NCI-H2081 (cell line): ENCODE data around the gene ZNF423.

ENCODE experiments used
- DNase-seq, 2 experiments: peaks; one replicate each; lab custom pipeline; 2025; lab: John Stamatoyannopoulos, UW

The ZNF423 gene

DNA sequence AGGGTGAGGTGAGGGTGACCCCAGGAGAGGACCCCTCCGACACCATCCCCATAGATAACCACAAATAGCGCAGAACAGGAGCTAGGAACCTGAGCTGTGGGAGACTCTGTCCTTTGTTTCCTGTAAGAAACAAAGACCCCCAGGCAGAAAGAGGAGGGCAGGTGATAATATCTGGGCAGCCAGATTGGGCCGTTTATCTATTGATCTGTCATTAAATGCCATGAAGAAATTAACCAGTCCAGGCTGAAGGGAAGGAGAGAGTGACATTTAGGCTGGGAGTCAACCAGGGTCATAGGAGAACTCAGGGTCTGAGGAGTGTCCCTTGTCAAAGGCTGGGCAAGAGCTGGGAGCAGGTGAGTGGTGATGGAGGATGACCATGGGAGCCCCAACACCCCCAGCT, 324.5 kb downstream of the ZNF423 start:
- DNase-seq: no peak

DNA sequence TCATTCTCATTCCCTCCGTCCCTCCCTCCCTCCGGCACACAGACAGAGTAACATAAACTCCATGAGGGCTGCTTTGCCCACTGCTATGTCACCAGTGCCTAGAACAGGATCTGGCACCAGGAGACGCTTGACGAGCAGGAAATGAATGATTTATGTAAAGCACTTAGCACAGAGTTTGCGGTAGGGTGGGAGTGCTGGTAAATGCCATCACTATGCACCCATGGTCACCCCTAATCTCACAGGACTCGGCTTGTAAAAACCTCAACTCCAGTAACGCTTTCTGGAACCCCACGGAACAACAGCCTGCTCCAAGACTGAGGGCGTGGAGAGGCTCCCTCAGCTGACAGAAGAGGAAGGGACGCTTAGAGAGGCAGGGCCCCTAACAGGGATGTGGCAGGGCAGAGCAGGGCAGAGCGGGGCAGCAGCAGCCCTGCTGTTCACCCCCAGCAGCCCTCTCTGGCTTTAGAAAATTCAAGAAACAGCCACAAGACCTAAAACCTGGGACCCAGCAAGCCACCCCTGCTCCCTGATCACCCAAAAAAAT, 325.4 kb downstream of the ZNF423 start:
- no peak for DNase-seq

DNA sequence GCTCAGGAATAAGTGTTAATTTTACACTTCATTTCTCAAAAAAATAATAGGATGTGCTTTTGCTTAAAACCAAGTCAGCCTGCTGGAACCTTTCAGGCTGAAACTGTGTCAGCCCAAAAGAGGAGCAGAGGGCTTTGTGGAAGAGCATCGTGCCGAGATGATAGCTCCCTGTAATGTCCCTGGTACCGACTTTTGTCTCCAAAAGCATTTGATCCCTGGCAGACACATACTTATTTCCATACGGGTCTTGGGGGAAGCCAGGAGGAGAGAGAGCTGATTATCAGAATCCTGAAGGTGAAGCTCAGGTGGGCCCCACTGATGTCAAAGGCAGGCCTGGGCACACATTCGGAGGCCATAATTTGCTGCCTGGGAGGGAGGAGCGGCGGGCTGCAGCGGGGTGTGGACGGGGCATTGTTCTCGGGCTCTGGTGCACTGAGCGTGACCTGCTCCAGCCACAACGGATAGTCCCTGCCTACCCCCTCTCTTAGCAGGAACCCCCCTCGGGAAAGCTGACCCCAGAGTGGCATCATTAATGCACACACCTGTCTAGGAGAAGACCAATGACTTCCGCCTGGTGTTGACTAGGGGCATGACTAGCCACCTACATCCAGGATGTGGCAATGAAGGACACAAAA, 326.4 kb downstream of the ZNF423 start:
- no peak for DNase-seq

DNA sequence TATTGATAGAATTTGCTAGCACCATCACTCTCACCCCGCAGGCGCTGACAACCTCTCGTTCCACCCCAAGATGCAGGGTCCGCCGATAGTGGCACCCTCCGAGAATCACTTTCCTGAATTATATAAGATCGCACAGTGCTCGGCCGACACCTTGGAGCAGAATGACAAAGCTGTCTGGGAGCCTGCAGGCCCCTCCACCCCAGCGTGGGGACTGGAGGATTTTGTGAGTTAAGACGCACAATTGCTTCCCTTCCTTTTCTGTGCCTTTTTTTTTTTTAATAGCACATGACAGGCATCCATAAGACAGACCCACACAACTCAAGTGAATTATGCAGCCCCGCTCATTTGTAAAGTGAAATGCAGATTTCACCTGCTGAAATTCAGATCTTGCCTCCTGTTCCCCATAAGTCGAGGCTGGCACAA, 327.0 kb downstream of the ZNF423 start:
- no peak for DNase-seq

DNA sequence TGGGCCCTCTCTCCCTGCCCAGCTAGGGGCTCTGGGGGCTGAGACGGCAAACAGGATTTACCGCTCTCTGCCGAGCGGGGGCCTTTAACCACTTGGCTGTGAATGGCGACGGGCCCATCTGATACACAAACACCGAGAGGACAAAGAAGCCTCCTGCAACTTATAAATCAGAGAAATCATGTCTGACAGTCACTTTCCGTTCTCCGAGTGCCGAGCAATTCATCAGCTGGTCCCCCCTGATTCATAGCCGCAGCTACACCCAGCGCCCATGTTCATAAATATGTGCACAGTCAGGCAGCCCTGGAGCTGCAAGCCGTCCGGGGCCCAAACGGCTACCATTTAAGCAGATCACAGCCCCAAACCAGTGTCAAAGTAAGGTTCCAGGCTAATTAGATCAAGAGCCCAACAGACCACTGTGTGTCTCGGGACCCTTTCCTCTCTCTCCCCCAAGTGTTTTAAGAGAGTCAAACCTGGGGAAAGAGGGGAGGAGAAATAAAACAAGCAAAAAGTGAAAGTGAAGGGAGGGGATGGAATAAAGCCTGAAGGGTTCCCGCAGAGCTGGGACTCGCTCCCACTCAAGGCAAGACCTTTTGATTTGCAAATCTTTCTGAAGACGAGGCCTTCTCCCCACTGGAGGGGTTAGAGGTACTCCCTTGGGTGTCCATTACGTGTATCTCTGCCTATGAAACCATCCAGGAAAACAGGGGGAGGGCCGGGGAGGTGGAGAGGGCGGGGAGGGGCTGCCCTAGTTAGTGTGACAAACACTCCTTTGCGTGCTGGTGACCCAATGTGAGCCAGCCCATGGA, 327.6 kb downstream of the ZNF423 start:
- DNase-seq: no peak

DNA sequence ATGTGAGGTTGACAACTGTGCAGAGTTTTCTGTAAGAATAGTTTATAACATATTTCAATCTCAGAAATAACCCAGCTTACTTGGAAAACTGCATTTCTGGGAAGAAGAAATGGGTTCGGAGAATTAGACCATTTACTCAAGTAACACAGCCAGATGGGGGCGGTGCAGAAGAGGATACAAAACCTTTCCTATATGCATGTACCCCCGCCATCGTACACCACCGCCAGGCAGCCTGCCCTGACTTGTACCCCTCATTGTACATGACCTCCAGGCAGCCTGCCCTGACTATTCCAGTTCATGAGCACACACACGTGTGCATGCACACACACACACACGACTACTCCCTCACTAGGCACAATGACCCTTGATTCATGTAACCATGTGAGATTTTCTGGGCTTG, 328.3 kb downstream of the ZNF423 start:
- DNase-seq: no peak

DNA sequence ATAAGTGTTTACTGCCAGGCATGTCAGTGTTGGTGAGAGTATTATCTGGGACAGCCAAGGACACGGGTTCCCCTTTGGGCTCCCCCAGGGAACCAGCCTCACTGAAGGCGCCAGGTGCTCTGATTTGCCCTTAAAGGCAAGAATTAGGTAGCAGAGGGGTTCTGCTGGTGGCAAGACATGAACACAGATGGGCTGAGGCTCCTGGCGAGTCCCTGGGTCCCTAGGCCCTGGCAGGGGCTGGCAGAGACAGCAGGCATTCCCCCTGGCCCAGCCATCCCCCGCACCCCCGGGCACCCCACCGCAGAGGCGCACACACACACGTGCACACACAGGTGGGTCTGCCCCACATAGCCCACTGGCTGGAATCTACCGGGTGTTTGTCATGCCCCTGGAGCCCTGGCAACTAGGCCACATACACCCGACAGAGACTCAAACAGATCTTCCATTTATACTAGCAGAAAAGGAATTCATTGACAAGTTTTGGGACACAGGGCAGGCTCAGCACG, 329.0 kb downstream of the ZNF423 start:
- DNase-seq: no peak

DNA sequence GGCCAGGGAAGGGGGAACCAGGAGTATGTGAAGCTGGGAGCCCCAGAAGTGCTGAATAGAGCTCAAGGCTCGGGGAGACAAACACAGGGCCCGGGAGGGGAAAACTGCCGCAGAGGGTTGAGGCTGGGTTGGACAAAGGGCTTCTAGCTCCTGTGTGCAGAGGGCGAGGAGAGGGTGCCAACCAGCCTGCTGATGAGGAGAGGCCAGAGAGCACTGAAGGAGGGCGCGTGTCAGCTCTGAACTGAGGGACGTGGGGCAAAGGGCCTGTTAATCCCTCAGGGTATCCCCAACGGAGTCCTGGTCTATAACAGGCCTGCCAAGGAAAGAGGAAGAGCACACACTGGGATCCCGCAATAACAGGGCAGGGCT, 331.0 kb downstream of the ZNF423 start:
- no peak for DNase-seq

DNA sequence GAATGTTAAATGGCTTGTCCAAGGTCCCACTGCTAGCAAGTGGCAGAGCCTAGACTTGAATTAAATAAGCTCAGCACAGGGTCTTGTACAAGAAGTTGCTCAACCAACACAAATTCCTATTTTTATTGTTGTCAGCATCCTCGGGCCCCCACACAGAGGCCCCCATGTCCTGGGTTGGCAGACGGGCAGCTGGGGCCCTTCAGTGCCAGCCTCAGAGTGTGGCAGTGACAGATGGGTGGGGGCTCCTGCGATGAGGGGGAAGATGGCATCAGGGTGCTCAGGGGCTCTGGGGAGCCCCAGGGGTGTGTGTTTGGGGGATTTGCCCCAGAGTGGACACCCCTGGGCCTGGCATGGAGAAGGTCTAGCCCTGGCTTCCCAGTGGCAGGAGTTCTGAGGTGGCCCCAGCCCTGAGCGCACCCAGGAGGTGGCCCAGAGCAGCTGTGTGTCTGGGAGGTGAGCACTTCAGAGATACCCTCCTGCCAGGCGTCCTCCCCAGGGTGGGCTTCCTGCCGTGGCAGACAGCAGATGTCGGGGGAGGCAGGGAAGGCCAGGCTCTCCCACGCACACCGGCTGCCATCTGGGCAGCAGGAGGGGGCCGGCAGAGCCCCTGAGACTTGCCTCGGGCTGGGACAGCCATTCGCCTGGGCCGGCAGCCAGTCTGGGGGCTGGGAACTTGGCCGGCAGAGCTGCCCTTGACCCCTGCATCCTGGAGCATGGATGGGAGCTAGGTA, 331.5 kb downstream of the ZNF423 start:
- no peak for DNase-seq

DNA sequence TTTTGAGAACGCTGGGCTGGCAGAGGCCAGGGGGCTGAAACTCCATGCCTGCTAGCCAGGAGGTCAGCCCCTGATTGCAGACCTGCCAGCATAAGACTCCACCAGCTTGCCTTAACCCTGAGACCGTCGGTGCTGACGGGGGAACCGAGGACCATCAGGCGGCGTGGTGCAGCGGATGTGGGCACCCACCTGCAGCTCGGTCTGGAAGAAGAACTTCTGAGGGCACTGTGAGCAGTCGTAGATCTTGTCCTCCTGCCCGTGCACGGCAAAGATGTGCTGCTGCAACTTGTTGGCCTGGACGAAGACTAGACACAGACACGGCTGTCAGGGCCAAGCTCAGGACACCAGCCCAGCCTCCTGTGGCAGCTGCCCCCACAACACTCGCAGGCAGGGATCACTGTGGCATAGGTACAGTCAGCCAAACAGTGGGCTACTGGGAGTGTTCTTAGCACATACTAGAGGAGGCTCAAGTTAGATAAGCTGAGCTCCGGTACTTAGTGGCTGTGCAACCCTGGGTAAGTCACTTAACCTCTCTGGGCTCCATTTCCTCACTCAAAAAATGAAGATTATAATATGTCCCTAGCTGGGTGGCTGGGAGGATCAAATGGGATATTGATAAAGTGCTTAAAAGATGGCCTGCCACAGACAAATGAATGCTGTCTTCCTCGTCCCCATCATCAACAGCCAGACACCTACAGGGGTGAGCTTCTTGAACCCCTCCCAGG, 332.3 kb downstream of the ZNF423 start:
- DNase-seq: no peak

DNA sequence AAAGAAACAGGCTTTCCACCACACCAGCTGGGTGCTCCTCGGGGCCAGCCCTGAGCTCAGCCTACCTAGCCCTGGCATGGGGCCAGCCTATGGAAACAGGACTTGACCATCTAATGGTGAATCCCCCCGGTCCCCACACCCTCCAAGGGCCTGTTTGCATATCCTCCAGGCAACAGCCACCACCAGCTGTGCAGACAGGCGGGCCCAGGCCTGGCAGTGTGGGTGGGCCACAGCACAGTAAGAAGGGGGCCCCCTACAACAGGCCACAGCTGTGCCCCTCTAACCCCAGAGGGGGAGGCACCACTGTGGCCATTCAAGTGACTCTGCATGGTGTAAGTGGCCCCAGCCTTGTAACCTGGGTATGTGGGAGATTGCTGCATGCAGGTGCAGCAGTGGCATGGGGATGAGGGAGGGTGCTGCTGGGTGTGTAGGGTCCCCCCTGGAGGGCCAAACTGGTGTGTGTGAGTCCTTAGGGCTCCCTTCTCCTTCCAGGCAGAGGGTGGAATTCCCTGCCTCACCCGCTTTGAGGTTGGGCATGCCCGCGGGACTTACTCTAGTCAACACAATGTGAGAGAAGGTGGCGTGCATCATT, 334.1 kb downstream of the ZNF423 start:
- no peak for DNase-seq

DNA sequence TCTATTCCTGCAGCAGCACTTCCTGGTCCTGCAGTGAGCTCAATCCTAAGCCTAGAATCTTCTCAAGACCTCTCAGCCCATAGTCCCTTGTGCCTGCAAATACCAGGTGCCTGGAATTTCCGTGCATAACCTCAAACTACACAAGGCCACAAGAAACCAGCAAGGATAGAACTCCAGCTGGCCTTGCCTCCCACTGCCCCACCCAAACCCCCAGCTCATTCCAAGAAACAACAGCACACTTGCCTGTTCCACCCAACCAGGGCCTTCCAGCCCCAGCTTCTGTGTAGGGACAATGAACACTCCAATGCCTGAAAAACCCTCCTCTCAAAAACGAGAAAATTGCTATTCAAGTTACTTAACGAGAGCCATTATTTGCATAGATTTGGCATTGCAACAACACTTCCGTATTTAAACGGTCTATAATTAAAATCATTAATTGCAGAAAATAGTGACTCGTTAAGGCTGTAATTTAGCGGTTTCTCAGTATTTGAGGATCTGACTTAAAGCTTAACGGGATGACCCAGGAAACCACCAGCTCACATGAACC, 335.3 kb downstream of the ZNF423 start:
- no peak for DNase-seq

DNA sequence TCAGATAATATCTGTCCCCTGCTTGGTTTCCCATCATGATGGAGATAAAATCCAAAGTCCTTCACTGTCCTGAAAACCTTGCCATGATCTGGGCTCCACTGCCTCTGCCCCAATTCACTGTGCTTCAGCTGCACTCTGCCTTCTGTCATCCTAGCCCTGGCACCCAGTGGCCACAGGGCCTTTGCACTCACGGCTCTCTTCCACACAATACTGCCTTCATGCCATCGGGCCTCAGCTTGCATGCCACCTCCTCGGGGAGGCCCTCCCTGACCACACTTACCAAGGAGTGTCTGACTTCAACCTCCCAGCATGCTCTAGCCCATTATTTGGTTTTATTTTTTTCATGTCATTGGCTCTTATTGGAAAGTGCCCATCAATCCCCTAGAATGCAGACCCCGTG, 336.2 kb downstream of the ZNF423 start:
- no peak for DNase-seq

DNA sequence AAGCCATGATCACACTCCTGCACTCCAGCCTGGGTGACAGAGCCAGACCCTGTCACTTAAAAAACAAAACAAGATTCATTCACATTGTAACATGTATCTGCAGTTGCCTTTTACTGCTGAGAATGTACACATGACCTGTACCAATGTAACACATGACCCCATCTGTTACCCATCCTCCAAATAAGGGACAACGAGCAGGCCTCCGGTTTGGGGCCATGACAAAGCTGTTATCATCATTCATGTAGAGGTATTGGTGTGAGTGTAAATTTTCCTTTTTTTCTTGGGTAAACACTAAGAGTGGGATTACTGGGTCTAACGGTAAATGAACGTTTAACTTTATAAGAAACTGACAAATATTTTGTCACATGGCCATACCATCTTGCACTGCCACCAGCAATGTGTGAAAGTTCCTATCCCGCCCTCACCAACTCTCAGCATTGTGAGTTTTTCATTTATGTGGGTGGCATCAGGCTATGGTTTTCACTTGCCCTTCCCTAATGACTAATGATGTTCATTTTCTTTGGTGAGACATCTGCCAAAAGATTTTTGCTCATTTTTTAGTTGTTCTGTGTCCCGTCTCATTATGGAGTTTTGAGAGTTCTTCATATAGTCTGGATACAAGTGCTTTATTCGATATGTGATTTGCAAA, 336.8 kb downstream of the ZNF423 start:
- no peak for DNase-seq

DNA sequence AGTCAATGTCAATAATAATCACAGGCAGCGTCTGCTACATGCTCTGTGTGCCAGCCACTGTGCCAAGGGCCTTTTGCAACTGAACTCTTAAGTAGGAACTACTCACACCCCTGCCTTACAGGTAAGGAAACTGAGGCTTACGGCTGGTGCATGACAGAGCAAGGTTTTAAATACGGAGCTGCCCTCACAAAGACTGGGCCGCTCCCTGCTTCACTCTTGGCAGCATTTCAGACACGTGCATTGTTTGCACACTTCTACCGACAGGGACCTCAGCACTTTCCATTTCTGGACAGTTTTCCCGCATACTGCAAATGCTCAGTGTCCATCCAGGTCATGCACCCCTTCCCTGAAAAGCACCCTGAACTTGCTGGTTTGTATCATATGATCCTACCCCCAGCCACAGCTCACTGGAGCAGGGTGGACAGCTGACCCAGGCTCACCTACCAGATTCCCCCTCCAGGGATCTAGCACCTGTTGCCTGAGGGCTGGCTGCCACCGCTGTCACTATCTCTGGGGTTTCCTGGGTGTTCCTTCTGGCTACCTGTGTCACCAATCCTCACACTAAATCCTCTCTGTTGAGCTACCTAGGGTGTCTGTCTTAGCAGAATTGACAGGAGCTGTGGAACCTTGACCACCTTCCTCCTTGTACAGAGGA, 339.4 kb downstream of the ZNF423 start:
- no peak for DNase-seq

DNA sequence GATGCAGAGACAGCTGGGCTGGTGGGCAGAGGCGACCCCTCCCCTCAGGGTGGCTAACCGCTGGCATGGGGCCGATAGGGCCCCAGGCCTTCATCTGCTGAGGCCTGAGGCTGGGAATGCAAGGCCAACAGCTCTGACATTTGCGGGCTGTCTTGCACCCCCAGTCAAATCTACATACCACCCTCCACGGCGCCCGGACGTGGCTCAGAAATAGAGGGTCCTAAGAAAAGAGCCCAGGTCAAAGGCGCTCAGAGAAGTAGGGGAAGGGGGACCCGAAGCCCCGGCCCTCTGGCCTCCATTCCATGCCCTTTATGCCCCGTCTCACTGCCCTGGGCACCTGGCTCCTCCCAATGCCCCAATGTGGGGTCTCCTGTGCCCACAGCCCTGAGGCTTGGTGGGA, 340.1 kb downstream of the ZNF423 start:
- DNase-seq: no peak

DNA sequence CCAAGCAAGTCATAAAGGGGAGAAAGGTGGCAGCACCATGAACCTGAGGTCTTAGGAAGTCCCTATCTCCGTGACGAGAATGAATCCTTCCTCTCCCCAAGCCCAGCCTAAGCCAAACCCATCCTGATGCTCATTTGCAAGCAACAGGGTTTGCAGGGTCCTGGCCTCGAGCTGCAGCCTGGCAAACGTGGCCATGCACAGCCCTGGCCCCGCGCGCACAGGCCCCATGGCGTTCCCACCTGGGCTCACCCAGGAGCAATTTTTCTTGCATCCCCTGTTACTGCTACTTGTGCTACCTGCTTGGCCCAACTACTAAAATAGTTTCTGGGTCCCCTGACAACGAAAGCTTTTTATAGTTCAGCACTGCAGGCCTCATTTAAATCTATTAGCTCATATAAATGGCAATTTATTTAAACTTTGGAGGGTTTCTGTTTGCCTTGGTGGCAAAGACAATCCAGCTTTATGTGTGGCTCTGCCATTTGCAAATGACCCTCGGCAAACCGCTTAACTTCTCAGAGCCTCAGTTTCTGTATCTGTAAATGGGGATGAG, 340.8 kb downstream of the ZNF423 start:
- no peak for DNase-seq

DNA sequence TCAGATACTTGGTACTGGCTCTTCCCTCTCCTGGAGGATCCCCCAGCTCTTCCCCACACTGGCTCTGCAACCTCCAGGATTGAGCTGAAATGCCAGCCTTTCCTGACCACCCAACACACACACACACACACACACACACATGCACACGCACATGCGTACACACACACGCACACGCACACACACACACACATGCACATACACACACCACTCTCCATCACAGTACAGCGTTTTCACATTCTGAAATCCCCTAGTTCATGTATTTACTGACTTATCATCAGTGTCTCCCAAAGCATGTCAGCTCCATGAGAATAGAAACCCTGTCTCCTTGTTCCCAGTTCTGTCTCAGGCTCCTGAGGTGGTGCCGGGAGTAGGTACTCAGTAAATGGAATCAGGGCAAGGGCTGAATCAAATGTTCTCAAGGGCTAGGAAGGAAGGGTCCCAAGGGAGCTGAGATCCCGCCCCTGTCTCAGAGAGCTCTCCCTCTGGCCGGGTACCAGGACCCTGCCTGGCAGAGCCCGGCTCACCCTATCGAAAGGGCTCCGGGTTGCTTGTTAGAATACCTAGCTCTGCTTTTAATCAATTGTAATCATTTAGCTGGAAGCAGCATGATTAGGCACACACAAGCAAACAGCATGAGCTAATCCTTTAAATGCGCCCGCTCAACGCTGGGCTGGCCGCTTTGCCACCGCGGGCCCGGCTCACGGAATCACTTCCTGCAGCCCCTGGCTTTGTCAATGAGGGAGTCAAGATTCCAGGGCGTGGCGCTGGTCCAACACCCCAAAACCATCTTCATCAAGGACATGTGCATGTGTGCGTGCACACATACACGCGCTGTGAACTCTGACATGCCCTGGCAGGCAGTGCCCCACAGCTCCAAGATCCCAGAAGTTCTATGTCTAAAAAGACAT, 341.6 kb downstream of the ZNF423 start:
- DNase-seq: no peak

DNA sequence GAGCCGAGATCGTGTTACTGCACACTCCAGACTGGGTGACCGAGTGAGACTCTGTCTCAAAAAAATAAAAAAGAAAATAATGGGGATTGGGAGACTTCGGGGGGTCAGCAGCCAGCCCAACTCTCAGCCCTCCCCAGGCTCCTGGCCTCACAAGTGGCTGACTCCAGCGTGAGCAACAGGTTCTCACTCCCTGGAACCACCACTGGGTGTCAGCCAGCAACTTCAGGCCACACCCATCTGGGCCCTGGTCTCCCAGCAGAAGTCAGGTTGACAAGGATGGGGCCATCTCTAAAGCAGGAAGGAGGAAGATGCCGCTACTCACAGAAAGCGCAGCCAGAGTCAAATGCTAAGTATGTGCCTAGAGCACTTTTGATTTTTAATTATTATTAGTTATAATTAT, 342.9 kb downstream of the ZNF423 start:
- no peak for DNase-seq
